Skin epidermis (tissue), 12 donors: Measurements from ENCODE around the gene DMXL1.
A peak's percentile ranks its signal among the peaks of the same experiment; 100 is the strongest.

Source experiments
- H3K27ac ChIP-seq, 21 experiments: fragments of 200-600 bp; sonication (generic) in 11 of 21; one replicate each; pipeline ENCODE4 v1.5.0; 2020; ENCODE audit warnings: mild to moderate bottlenecking in 3 of 21, inconsistent platforms in 2 of 21, moderate library complexity in 2 of 21
- H3K4me3 ChIP-seq, 7 experiments: fragments of 200-600 bp; sonication (generic) in 2 of 7; one replicate each; pipeline ENCODE4 v1.5.0; 2020; ENCODE audit warnings: inconsistent platforms in 2 of 7, mild to moderate bottlenecking in 2 of 7, moderate library complexity in 1 of 7

Gene DMXL1

DNA sequence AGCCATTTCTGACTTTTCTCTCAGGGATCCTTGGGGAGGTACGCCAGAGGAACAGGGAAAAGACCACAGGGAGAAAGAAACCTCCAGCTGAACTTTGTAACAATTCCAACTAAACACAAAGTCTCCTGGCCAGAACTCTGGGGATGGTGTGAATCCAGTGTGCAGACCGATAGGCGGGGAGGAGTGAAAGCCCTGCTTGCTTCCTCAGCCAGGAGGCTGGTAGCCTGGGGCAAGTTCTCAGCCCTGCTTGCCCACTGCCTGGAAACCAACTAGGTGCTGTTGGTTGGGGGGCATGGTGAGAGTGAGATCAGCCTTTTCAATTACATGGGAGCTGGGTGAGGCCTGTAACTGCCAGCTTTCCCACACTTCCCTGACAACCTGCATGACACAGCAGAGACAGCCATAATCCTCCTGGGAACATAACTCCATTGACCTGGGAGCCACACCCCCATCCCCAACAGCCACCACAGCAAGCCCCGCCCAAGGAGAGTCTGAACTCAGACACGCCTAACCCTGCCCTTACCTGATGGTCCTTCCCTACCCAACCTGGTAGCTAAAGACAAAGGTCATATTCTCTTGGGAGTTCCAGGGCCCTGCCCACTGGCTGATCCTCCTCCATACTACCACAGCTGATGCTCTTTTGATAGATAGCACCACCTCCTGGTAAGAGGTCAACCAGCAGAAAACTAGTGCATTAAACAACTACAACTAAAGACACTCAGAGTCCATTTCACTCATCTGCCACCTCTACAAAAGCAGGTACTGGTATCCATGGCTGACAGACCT is 184.9 kb downstream of the DMXL1 start:
- Histone ChIP-seq H3K4me3 (no peak overlapping the region), H3K27ac (no peak overlapping the region)

DNA sequence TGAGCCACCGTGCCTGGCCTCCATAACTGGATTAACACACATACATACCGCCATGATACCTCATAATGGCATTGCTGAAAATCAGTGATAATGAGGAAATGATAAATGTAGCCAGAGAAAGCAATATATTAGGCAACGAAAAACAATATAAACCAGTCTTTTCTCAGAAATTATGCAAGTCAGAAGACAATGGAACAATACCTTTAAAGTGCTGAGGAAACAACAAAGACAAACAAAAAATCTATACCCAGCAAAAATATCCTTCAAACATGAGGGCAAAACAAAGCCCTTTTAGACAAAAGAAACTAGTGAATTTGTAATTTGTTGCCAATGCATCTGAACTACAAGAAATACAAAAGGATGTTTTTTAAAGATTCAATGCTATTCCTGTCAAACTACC is 186.7 kb downstream of the DMXL1 start:
- no peak overlapping the region for H3K27ac ChIP-seq
- H3K4me3 ChIP-seq, result no peak overlapping the region

- Histone ChIP-seq H3K4me3 (no peak overlapping the region), H3K27ac (no peak overlapping the region)
Observed at GRCh38 chr5:119263639-119264038, 192.8 kb downstream of the DMXL1 start.

- H3K4me3 ChIP-seq, result no peak overlapping the region
- H3K27ac ChIP-seq, result no peak overlapping the region
Observed at GRCh38 chr5:119264186-119264585, 193.3 kb downstream of the DMXL1 start.

DNA sequence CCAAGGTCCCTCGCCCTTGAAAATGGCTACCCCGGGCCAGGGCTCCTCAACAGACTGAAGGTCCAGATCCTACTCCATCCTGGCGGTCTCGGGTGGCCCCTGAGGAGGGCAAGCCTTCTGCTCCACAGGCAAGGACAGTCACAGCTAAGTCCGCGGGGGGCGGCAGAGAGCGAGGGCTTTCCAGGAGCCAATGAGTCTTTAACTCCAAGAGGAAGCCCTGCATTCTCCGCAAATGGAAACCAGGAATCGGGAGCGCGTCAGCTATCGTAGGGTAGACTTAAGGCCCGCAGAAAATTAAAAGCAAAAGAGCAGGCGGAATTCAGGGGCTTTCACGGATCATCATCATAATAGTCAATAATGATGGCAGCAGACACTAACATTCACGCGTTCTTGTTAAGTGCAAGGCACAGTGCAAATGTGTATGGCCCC is 197.1 kb downstream of the DMXL1 start:
- H3K4me3 ChIP-seq, result peak overlapping the region; percentile 63 to 89 (median 74)
- H3K27ac ChIP-seq, result peak overlapping the region; percentile 66 to 98 (median 89)

DNA sequence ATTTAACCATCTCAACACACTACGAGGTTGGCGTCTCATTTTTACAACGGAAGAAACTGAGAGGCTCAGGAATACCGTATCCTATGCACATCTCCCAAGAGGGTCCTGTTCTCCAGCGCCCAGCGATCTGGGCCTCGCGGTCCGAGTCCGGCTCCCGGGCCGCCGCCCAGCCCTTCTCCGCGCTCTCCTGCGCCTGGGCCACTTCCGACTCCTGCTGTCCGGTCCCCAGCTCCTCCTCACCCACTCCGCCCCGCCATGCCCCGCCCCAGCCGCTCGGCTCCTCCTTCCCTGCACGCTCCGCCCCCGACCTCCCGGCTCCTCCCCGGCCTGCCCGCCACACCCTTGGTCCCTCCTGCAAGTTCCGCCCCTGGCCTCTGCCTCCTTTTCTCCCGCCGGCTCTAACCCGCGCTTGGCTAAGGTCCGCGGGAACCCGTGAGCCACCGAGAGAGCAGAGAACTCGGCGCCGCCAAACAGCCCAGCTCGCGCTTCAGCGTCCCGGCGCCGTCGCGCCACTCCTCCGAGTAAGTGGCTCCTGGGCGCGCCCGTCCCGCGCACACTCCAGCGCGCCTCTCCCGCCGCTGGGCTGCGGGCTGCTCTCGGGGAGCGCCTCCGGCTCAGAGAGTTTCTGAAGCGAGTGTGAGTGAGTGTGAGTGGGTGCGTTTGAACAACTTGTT is 197.6 kb downstream of the DMXL1 start:
- Histone ChIP-seq H3K27ac (peak overlapping the region; percentile 66 to 98 (median 89)), H3K4me3 (peak overlapping the region; percentile 63 to 89 (median 74))

DNA sequence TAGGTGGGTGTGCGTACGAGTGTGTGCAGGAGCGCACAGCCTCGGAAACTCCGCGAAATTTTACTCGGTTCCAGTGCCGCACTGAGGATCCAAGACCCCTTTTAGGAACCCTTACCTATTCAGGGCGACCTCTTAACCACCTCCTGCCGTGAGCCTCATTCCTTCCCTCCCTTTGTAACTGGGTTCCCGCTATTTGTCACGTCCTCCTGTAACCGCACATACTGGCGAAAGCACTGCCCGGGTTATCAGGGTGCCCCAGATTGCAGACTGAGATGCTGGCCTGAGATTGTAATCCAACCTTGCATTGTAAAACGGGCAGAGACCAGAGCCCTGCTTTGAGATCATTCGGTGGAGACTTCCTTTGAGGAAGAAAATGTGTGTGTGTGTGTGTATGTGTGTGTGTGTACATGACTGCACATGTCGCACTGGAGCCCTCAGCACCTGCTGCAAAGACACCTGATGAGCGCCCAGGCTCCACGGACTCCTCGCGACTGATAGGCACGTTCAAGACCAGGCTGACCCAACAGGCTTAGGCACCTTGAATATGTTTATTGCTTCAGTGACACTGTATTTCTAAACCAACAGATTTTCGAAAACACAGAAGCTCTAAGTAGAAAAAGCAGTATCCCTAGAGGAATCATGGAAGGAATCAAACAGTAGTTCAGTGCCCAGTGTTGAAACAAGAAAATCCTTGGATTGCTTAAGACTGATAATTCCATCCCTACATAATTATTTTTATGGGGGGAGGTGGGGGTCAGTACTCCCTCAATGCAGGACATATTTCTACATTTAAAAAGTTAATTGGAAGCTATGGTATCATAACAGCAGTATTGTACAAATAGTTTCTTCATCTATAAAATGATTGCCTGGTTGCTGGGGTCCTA is 198.4 kb downstream of the DMXL1 start:
- Histone ChIP-seq H3K27ac (peak overlapping the region in 20 of 21 experiments; percentile 81 to 98 (median 90)), H3K4me3 (peak overlapping the region; percentile 63 to 89 (median 74))

GRCh38 chr5:119270121-119270565 is 199.3 kb downstream of the DMXL1 start:
- peak overlapping the region in 9 of 21 experiments; percentile 25 to 98 (median 86) for H3K27ac ChIP-seq
- H3K4me3 ChIP-seq, result peak overlapping the region in 5 of 7 experiments; percentile 63 to 87 (median 65)

GRCh38 chr5:119270960-119271757 is 200.3 kb downstream of the DMXL1 start:
- peak overlapping the region in 2 of 7 experiments; percentile 0 to 63 for H3K4me3 ChIP-seq
- H3K27ac ChIP-seq, result peak overlapping the region in 8 of 21 experiments; percentile 12 to 98 (median 40)

DNA sequence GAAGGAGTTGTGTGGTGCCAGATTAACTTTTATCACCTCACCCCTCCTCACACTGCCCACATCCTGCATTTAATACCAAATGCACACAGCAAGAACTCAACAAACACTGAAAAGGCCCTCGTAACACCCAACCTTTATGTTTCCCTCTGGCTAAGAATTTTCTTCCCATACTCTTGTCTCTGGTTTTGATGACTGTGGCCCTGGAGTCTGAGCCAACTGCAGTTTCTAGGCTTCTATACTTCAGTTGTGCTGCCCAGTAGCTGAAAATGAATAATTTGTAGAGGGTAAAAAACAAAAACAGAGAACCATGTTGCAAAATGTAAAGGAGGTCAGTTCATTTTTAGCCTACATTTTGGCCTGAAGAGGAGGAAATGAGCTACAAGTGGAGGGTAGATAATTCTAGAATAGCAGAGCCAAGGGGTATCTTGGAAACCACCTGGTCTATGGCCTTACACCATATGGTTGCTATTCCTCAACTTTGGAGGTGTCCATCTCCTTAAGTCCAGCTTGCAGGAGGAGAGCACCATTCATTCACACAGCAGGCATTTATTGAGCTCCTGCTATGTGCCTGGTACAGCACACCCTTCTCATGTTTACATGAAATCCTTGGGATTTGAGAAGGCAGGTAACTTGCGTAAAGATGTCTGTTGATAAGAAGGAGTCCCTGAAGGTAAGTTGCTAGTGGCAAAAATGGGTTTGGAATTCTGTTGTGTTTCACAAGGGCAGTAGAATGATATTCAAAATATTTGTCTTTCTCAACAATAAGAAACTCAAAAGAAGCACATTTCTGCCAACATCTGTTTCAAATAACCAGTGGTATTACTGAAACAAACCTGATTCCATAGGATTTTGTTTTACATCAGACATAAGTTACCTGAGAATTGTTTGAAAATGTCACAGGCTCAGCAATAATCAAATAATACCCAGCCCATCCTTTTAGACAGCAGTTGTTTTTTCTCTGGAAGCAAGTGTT is 201.2 kb downstream of the DMXL1 start:
- Histone ChIP-seq H3K27ac (peak overlapping the region in 8 of 21 experiments; percentile 3 to 98 (median 41)), H3K4me3 (peak overlapping the region in 1 of 7 experiments; percentile 0)

- no peak overlapping the region for H3K4me3 ChIP-seq
- peak overlapping the region in 14 of 21 experiments; percentile 6 to 98 (median 56) for H3K27ac ChIP-seq
Observed at GRCh38 chr5:119273391-119273839, 202.5 kb downstream of the DMXL1 start.

- Histone ChIP-seq H3K4me3 (no peak overlapping the region), H3K27ac (peak overlapping the region in 17 of 21 experiments; percentile 18 to 98 (median 58))
Observed at GRCh38 chr5:119274030-119274766, 203.3 kb downstream of the DMXL1 start.

- Histone ChIP-seq H3K27ac (peak overlapping the region in 17 of 21 experiments; percentile 18 to 98 (median 58)), H3K4me3 (no peak overlapping the region)
Observed at GRCh38 chr5:119274767-119275130, 203.9 kb downstream of the DMXL1 start.

DNA sequence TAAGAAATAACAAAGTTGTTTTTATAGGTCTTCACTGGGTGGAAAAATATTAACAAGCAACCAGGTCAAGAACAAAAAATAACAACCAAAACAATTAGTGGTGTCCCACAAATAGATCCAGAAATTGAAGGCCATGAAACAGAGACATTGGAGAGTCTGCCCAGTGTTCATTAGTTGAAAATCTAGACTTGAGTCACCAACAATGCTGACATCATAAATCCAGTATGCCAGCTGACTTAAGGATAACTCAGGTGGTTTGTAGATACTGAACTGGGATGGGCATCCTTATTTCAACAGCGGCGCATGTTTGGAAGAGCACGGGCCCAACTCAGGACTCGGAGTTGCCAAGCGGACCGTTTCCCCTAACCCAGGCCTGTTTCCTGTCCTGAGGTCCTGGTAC is 204.3 kb downstream of the DMXL1 start:
- H3K4me3 ChIP-seq, result no peak overlapping the region
- peak overlapping the region in 17 of 21 experiments; percentile 1 to 98 (median 59) for H3K27ac ChIP-seq

DNA sequence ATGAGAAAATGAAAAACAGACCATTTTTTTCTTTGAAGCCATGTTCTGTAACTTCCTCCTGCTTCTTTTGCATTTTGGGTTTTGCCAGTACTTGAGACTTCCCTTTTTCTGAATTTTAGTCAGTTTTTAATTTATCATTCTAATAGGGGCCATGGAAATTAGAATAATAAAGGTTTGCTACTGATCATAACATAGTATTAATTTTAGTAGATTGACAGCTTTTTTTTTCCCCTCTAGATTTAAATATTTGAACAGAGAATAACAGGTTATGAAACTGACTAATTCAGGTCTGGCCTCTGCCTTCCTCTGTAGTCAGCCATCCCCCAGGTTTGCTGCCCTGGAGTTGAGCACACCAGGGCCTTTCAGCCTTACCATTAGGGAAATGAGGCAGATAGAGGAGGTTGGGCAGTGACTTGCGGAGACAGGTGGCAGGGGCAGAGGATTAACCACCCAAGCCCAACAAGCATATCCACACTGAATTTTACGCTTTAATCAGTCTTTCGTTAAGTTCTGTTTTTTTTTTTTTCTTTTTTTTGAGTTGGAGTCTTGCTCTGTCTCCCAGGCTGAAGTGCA is 204.8 kb downstream of the DMXL1 start:
- Histone ChIP-seq H3K27ac (peak overlapping the region in 16 of 21 experiments; percentile 1 to 98 (median 62)), H3K4me3 (no peak overlapping the region)

DNA sequence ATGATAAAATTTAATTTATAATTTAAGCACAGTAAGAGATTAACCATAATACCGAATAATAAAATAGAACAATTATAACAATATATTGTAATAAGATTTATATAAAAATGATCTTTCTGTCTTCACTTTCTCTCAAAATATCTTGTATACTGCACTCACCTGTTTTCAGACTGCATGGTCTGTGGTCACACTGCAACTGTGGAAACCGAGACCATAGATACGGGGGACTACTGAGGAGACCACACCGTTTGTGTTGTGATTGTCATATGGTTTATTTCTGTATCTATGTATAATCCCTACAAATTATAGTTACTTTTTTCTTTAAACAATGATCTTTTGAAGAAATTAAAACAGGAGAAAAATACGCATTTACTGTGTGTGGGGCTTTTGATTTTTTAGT is 206.1 kb downstream of the DMXL1 start:
- Histone ChIP-seq H3K27ac (peak overlapping the region in 3 of 21 experiments; percentile 47 to 73 (median 56)), H3K4me3 (no peak overlapping the region)

GRCh38 chr5:119279093-119279492 is 208.2 kb downstream of the DMXL1 start:
- H3K27ac ChIP-seq, result peak overlapping the region in 1 of 21 experiments; percentile 48

More at GRCh38 chr5:119279093-119279492, 208.2 kb downstream of the DMXL1 start:
- no peak overlapping the region for H3K4me3 ChIP-seq
